ENCODE data around the gene ZKSCAN4.
A peak's percentile ranks its signal among the peaks of the same experiment; 100 is the strongest.

DNA sequence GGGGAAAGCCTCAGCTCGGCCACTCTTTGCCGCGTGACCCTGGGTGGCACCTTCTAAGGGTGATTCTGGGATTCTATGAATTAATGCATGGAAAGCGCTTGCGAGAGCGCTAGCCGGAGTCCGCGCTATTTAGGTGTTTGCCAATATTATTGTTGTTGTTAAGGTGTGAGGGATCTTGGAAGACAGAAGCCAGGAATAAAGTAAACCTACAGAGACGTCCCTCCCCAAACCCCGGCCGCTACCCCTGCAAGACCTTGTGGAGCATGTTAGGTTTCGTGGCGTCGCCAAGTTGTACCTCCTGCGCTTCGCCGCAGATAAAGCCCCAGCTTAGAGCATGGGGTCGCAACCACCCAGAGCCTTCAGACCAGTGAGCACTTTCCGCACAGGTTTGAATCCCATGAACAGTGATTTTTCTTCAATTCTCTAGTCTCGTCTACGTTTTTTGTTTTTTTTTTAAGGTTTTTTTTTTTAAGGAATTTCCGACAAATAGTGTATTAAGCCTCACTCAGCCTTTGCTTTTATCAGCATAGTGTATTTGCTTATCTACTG is 43.9 kb downstream of the ZKSCAN4 start:
- TF ChIP-seq FOXM1 (IDR thresholded peaks at IDR 0.05; ENCODE audit: borderline replicate concordance) (no peak), CTBP1 (IDR thresholded peaks at IDR 0.05; ENCODE audit: borderline replicate concordance) (no peak), SP1 (IDR thresholded peaks at IDR 0.05) (no peak), ZNF384 (IDR thresholded peaks at IDR 0.05) (no peak), PKNOX1 (IDR thresholded peaks at IDR 0.05) (no peak), SUZ12 (IDR thresholded peaks at IDR 0.05) (no peak), ARNT (IDR thresholded peaks at IDR 0.05) (no peak), BHLHE40 (IDR thresholded peaks at IDR 0.05; ENCODE audit: borderline replicate concordance) (no peak), L3MBTL2 (conservative IDR thresholded peaks at IDR 0.05) (peak; percentile 85), TARDBP (IDR thresholded peaks at IDR 0.05) (no peak), ELF4 (IDR thresholded peaks at IDR 0.05) (no peak), FOXK2 (IDR thresholded peaks at IDR 0.05) (no peak), HDGF (IDR thresholded peaks at IDR 0.05; ENCODE audit: borderline replicate concordance) (no peak), LEF1 (IDR thresholded peaks at IDR 0.05; ENCODE audit: borderline replicate concordance) (no peak)

Measured in HEK293T (cell line).